HG02571 (cell line): Measurements from ENCODE around the gene NRK.
"Not testable (repeated sequence)": the region's sequence is repeated elsewhere in the genome, so short reads cannot be mapped to it uniquely, and the experiment has no call there.

Experiments
- ATAC-seq: cut with Tn5 transposase; IDR thresholded peaks from one replicate; pipeline ENCODE4 v1.9.1; 2021; ENCODE audit warnings: mild to moderate bottlenecking, moderate library complexity; ENCODE audit not compliant: unreplicated experiment

The NRK gene, protein sequence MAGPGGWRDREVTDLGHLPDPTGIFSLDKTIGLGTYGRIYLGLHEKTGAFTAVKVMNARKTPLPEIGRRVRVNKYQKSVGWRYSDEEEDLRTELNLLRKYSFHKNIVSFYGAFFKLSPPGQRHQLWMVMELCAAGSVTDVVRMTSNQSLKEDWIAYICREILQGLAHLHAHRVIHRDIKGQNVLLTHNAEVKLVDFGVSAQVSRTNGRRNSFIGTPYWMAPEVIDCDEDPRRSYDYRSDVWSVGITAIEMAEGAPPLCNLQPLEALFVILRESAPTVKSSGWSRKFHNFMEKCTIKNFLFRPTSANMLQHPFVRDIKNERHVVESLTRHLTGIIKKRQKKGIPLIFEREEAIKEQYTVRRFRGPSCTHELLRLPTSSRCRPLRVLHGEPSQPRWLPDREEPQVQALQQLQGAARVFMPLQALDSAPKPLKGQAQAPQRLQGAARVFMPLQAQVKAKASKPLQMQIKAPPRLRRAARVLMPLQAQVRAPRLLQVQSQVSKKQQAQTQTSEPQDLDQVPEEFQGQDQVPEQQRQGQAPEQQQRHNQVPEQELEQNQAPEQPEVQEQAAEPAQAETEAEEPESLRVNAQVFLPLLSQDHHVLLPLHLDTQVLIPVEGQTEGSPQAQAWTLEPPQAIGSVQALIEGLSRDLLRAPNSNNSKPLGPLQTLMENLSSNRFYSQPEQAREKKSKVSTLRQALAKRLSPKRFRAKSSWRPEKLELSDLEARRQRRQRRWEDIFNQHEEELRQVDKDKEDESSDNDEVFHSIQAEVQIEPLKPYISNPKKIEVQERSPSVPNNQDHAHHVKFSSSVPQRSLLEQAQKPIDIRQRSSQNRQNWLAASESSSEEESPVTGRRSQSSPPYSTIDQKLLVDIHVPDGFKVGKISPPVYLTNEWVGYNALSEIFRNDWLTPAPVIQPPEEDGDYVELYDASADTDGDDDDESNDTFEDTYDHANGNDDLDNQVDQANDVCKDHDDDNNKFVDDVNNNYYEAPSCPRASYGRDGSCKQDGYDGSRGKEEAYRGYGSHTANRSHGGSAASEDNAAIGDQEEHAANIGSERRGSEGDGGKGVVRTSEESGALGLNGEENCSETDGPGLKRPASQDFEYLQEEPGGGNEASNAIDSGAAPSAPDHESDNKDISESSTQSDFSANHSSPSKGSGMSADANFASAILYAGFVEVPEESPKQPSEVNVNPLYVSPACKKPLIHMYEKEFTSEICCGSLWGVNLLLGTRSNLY (N-terminal part only)

DNA sequence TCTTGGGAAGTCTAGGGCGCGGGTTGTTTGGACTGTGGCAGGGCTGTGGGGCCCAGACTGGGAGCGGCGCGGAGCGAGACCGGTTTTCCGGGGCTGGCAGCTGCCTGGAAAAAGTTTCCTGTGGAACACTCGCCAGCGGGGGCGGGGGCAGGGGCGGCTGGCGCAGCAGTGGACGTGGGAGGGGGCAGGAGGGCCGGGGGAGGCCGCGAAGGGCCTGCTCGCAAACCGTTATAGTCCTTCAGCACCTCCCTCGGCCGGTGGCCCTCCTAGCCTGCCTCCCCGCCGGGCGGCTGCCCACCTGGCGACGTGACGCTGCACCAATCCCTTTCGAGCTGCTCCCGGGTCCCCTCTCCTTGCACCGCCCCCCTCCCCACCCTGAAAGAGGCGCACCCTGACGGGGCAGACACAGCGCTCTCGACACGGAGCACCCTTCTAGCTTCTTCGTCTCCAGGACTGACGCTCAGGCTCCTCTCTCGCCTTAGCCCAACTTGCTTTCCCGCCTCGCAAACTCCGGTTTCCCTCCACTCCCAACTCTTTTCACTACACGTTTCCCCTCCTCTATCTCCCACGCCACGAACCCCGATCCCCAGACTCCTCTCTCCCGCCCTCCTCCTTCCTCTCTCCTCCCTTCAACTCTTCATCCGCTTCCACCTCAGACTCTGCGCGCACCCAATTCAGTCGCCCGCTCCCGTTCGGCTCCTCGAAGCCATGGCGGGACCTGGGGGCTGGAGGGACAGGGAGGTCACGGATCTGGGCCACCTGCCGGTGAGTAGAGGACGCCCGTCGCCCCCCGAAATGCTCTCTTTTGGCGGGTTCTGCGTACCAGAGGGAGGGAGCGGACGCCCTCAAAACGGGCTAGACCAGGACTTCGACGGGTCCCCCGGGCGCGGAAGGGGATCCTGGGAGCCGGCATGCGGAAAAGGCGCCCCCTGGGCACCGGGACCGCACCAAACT lies at the start of gene NRK:
Gene NRK, plus strand, starts transcription at position 402 of the 954 bp plus-strand sequence. Its CDS starts 307 bp downstream, at position 709.
- no peak for ATAC-seq

GRCh38 chrX:105773801-105774200 lies 48.5 kb upstream of the NRK start:
- ATAC-seq: no peak

GRCh38 chrX:105775679-105776078 lies 46.7 kb upstream of the NRK start:
- no peak for ATAC-seq

DNA sequence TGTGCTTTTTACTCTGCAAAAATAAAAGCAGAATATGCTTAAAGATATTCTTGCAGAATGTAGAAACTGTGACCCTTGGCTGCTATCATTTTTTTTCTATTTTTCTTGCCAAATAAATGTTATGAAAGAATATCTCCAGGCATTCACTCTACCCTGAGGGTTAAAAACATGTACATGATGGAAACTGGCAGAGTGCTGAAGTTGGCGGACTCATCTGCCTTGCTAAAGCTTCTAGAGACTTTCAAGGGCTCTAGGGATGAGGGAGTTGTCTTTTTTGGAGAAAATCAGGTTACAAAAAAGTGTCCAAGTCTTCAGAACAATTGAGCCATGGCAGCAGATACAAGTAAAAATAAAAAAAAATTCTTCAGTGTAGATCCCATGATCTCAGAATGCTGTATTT lies 40.5 kb upstream of the NRK start:
- no peak for ATAC-seq

DNA sequence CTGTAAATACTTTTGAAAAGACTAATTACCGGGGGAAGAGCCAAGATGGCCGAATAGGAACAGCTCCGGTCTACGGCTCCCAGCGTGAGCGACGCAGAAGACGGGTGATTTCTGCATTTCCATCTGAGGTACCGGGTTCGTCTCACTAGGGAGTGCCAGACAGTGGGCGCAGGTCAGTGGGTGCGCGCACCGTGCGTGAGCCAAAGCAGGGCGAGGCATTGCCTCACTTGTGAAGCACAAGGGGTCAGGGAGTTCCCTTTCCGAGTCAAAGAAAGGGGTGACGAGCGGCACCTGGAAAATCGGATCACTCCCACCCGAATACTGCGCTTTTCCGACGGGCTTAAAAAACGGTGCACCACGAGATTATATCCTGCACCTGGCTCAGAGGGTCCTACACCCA lies 25.5 kb upstream of the NRK start:
- ATAC-seq: not testable (repeated sequence)

- no peak for ATAC-seq
Observed at GRCh38 chrX:105803891-105804290, 18.4 kb upstream of the NRK start.

DNA sequence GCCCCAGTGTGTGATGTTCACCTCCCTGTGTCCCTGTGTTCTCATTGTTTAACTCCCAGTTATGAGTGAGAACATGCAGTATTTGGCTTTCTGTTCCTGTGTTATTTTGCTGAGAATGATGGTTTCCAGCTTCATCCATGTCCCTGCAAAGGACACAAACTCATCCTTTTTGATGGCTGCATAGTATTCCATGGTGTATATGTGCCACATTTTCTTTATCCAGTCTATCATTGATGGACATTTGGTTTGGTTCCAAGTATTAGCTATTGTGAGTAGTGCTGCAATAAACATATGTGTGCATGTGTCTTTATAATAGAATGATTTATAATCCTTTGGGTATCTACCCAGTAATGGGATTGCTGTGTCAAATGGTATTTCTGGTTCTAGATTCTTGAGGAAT lies 16.7 kb upstream of the NRK start:
- not testable (repeated sequence) for ATAC-seq

GRCh38 chrX:105816517-105816916 lies 5.8 kb upstream of the NRK start:
- no peak for ATAC-seq

GRCh38 chrX:105820247-105820646 lies 2.1 kb upstream of the NRK start:
- ATAC-seq: no peak

DNA sequence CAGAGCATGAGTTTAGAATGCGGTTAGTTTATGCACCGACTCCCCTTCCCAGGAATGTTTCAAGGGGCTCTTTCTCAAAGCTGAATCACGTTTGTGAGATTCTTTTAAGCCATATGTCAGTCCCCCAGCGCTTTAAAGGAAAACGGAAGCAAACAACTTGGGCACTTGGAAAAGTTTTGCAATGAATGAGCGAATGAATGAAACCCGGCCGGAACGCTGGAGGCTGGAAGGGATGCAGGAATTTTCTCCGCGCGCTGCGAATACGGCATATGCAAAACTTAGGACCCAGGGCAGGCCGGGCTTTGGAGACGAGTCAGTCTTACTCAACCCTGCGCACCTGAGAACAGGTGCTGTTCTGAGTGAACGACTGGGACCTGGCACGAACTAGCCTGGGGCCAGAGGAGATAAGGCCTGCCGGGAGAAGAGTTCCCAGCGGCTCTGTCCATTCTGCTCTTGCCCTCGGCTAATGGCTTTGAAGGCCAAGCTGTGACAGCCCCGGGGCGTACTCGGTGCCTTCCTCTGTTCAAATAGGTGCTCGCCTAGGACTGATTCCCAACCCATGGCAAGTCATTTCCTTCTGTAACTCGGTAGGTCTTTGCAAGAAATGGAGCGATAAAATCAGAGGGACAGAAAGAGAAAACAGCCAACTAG lies 743 bp upstream of the NRK start:
- ATAC-seq: no peak

DNA sequence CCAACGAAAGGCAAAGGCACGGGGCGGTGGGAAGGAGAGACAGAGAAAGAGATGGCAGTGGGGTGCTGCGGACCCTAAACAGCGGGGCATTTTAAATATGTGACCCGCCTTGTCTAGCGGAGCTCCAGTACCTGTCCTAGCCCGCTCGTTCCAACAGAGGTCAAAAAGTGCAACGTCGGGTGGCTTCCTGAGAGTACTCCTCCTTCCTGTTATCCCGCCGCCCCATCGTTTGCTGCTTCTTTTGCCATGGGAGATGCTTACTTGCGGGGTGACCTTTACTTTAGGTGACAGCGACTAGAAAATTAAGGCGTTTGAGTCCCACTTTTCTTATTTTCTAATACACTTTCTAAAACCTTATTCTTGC lies 735 bp downstream of the NRK start:
- ATAC-seq: no peak

DNA sequence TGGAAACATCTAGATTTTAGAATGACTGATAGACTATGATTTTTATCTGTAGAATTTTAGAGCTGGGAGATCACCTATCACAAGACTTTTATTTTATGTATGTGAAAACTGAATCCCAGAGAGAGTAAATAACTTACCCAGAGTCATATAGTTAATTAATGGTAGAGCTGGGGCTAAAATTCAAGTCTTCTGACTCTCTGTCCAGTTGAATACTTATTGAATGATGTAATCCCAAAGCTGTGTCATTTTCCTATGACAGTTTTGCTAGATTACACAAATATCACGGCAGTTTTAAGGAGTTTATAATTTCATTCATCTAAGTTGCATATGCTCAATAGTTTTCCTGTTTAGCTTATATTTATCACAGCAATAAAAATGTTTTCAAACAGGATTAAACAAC lies 6.7 kb downstream of the NRK start:
- ATAC-seq: no peak

GRCh38 chrX:105837232-105837631 lies 14.9 kb downstream of the NRK start:
- no peak for ATAC-seq

DNA sequence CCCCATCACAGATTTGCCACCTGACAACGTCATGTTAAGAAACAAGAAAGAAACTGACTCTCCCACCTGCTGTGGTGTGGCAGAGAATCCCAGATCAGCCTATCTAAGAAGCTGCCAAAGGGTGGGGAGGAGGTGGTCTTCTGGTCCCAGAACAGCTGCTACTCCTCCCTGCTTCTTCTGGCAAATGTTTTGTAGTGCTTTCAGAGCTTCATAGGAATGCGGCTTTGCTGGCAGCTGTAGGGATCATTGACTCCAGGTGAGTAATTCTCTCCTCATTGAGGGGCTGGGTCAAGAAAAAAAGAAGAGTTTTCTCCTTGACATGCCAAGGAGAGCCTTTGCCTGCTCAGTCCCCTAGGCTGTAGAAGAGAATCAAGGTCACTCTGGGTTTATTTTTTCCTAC lies 23.3 kb downstream of the NRK start:
- no peak for ATAC-seq

DNA sequence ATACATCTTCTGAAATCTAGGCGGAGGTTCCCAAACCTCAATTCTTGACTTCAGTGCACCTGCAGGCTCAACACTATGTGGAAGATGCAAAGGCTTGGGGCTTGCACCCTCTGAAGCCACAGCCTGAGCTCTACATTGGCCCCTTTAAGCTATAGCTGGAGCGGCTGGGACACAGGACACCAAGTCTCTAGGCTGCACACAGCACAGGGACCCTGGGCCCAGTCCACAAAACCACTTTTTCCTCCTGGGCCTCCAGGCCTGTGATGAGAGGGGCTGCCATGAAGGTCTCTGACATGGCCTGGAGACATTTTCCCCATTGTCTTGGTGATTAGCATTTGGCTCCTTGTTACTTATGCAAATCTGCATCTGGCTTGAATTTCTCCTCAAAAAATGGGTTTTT lies 27.8 kb downstream of the NRK start:
- not testable (repeated sequence) for ATAC-seq

- no peak for ATAC-seq
Observed at GRCh38 chrX:105865709-105866108, 43.4 kb downstream of the NRK start.

DNA sequence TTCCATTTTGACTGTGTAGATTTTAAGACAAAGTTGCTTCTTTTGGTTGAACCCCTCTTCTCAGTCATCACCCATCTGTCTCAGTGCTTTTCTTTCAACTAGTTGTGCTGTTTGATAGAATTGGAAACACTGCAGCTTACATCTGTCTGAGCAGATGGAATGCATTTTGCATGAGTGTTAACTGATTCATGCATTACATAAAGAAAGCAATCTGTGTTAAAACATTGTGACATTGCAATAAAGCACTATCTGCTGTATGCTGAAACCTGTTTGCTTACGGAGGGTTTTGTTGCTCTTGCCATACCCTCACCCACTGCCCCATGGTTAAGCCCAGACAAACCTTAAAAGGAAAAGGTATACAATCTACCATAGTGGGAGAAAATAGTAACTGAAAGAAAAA lies 47.4 kb downstream of the NRK start:
- no peak for ATAC-seq

DNA sequence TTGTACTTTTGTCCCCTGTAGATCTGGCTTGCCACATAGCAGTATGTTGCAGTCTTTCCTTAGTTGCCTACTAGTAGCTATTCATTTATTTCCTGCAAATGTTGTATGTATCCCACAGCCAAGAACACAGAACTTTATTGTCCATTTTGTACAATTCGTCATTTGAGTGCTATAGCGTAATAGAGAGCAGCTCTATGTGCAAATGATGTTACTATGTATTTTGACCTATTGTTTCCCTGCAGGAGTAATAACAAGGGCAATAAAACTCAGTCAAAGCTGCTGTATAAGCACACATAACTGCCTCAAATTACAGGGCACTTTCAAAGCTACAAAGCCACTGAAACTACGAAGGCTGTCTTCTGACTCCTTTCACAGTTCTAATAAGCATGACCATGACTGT lies 48.1 kb downstream of the NRK start:
- no peak for ATAC-seq

GRCh38 chrX:105872941-105873340 lies 50.6 kb downstream of the NRK start:
- no peak for ATAC-seq

GRCh38 chrX:105874790-105875189 lies 52.5 kb downstream of the NRK start:
- no peak for ATAC-seq
